Gastrocnemius medialis (tissue), 4 donors: ENCODE data around the gene FKBP1B. TPM values are rescaled to one million over a fixed set of nuclear protein-coding genes. Genes with fewer than 3 reads are reported as not detected.

ENCODE experiments used
- ATAC-seq, 2 donors: fragments of 150-250 bp; one replicate each; pipeline ENCODE4 v1.9.1; 2016
- DNase-seq, 2 donors: peaks; one replicate each; pipeline ENCODE4 v3.0.0-alpha.2; 2019
- H3K27ac ChIP-seq, 4 donors: fragments of 200-600 bp; sonication (generic); 1 replicate in 1 of 4; 2 replicates in 3 of 4; pipeline ENCODE4 v1.5.1; 2016 to 2018; ENCODE audit warnings: mild to moderate bottlenecking in 2 of 4, moderate library complexity in 1 of 4
- H3K27me3 ChIP-seq, 3 donors: fragments of 200-600 bp; sonication (generic) in 2 of 3; 1 replicate in 1 of 3; 2 replicates in 2 of 3; pipeline versions ENCODE4 v1.5.1 to v1.6.0; 2016 to 2019; ENCODE audit warnings: mild to moderate bottlenecking in 1 of 3, moderate library complexity in 1 of 3
- H3K36me3 ChIP-seq, 2 donors: fragments of 200-600 bp; sonication (generic) in 1 of 2; one replicate each; pipeline ENCODE4 v1.5.1; 2017 to 2018
- H3K4me1 ChIP-seq, 2 donors: fragments of 200-600 bp; sonication (generic) in 1 of 2; one replicate each; pipeline ENCODE4 v1.5.1; 2016 to 2017; ENCODE audit warnings: mild to moderate bottlenecking in 2 of 2
- H3K4me3 ChIP-seq, 4 donors: fragments of 200-600 bp; sonication (generic) in 3 of 4; 1 replicate in 1 of 4; 2 replicates in 3 of 4; pipeline ENCODE4 v1.5.1; 2016 to 2019; ENCODE audit warnings: mild to moderate bottlenecking in 2 of 4
- H3K9me3 ChIP-seq, 3 donors: fragments of 200-600 bp; sonication (generic) in 2 of 3; 1 replicate in 1 of 3; 2 replicates in 2 of 3; pipeline ENCODE4 v1.5.1; 2016 to 2019
- CTCF ChIP-seq, 5 experiments: fragments of 450-650 bp in 3 of 5; fragments of 200-600 bp in 2 of 5; sonication (generic) in 2 of 5; IDR thresholded peaks in 4 of 5; conservative IDR thresholded peaks in 1 of 5; 1 replicate in 4 of 5; 2 replicates in 1 of 5; pipeline ENCODE4 v1.5.1; 2016 to 2019; ENCODE audit warnings: antibody characterized with exemption in 5 of 5, mild to moderate bottlenecking in 3 of 5, moderate library complexity in 3 of 5
- POLR2A ChIP-seq, 2 donors: fragments of 450-650 bp; IDR thresholded peaks; one replicate each; pipeline ENCODE4 v1.6.1; 2017; ENCODE audit warnings: antibody characterized with exemption in 2 of 2, mild to moderate bottlenecking in 2 of 2, moderate library complexity in 2 of 2
- in situ Hi-C, 4 donors: fragments of 200-750 bp; cut with MboI; loops; one replicate each; pipeline versions ENCODE4 v1.15.0 to v1.8.0; 2017; ENCODE audit warnings: low sequenced_read_pairs in 4 of 4
- intact Hi-C: fragments of 100-400 bp; cut with DNase I; formaldehyde crosslinking; loops from one replicate; pipeline ENCODE4 v1.15.1; 2023; ENCODE audit warnings: low total_unique reads
- total RNA-seq, 4 donors: library from RNA; depleted of rRNA; stranded (reverse); fragments of >200 nt; gene quantifications; one replicate each; pipeline versions ENCODE4 v1.1.0 to v1.2.3, GENCODE V29; 2016

The FKBP1B gene
- total RNA-seq, 4 donors from 2014 or later: 0.91 to 2.9 (median 1.5) TPM; not detected in 1

- no peak overlapping the region for H3K27ac ChIP-seq
- H3K36me3 ChIP-seq: peaks cover 0 to 14% of the 10 kb centered on the region in 2 donors
- DNase-seq (no peak), ATAC-seq (no peak)
- no peaks in the 10 kb centered on the region for H3K27me3 ChIP-seq
- intact Hi-C loops (no loop called here), in situ Hi-C loops (no loop called here)
- H3K4me1 ChIP-seq: no peaks in the 10 kb centered on the region
- no peak for TF ChIP-seq CTCF (IDR thresholded peaks at IDR 0.05 in 4 of 5, conservative IDR thresholded peaks at IDR 0.05 in 1 of 5)
- TF ChIP-seq POLR2A (IDR thresholded peaks at IDR 0.05): no peak
- no peaks in the 10 kb centered on the region for H3K9me3 ChIP-seq
- no peak overlapping the region for H3K4me3 ChIP-seq
Observed at GRCh38 chr2:24022324-24022974, 27.1 kb upstream of the FKBP1B start.

GRCh38 chr2:24022975-24023575 lies 26.5 kb upstream of the FKBP1B start:
- Histone ChIP-seq H3K4me3 (no peak overlapping the region), H3K9me3 (no peaks in the 10 kb centered on the region), H3K27me3 (no peaks in the 10 kb centered on the region), H3K36me3 (peaks cover 0 to 17% of the 10 kb centered on the region in 2 donors), H3K4me1 (no peaks in the 10 kb centered on the region), H3K27ac (no peak overlapping the region)
- TF ChIP-seq CTCF (IDR thresholded peaks at IDR 0.05 in 4 of 5, conservative IDR thresholded peaks at IDR 0.05 in 1 of 5) (no peak), POLR2A (IDR thresholded peaks at IDR 0.05) (no peak)
- intact Hi-C loops: no loop called here
- no peak for ATAC-seq
- no peak for DNase-seq
- in situ Hi-C loops: no loop called here

- H3K27ac ChIP-seq: no peak overlapping the region
- H3K27me3 ChIP-seq: no peaks in the 10 kb centered on the region
- in situ Hi-C loops (no loop called here), intact Hi-C loops (no loop called here)
- no peaks in the 10 kb centered on the region for H3K4me1 ChIP-seq
- no peak overlapping the region for H3K4me3 ChIP-seq
- no peaks in the 10 kb centered on the region for H3K9me3 ChIP-seq
- DNase-seq (no peak), ATAC-seq (no peak)
- H3K36me3 ChIP-seq: peaks cover 0 to 25% of the 10 kb centered on the region in 2 donors
- no peak for TF ChIP-seq CTCF (IDR thresholded peaks at IDR 0.05 in 4 of 5, conservative IDR thresholded peaks at IDR 0.05 in 1 of 5)
Observed at GRCh38 chr2:24024018-24024417, 25.5 kb upstream of the FKBP1B start.

- no peaks in the 10 kb centered on the region for H3K9me3 ChIP-seq
- DNase-seq (no peak), ATAC-seq (no peak)
- H3K36me3 ChIP-seq: peaks cover 0 to 36% of the 10 kb centered on the region in 2 donors
- no peaks in the 10 kb centered on the region for H3K4me1 ChIP-seq
- no peak overlapping the region for H3K4me3 ChIP-seq
- TF ChIP-seq POLR2A (IDR thresholded peaks at IDR 0.05) (no peak), CTCF (IDR thresholded peaks at IDR 0.05 in 4 of 5, conservative IDR thresholded peaks at IDR 0.05 in 1 of 5) (no peak)
- intact Hi-C loops (no loop called here), in situ Hi-C loops (loop anchor here in 1 of 4 donors (25.0 kb wide), 1 partner anchor 88 kb away; the partner anchor contains the start of genes ATAD2B and UBXN2A)
- no peaks in the 10 kb centered on the region for H3K27me3 ChIP-seq
- H3K27ac ChIP-seq: no peak overlapping the region
Observed at GRCh38 chr2:24024996-24025663, 24.4 kb upstream of the FKBP1B start.
